CD14-positive monocyte (primary cell): ENCODE data around the gene UBASH3B. TPM values are rescaled to one million over a fixed set of nuclear protein-coding genes. Genes with fewer than 3 reads are reported as not detected.

ENCODE experiments used
- DNase-seq, 3 donors: peaks; one replicate each; pipeline ENCODE4 v3.0.0-alpha.2; 2011 to 2022
- H2AFZ ChIP-seq: 2 replicates; pipeline ENCODE4 v1.6.0; 2012; ENCODE audit warnings: mild to moderate bottlenecking, low read depth, low read length, inconsistent platforms; ENCODE audit not compliant: insufficient read depth, poor library complexity, severe bottlenecking
- H3K27ac ChIP-seq, 2 donors: 1 replicate in 1 of 2; 2 replicates in 1 of 2; pipeline ENCODE4 v1.5.1; 2012 to 2013; ENCODE audit warnings: low read length in 2 of 2, control low read depth in 1 of 2, inconsistent platforms in 1 of 2, low read depth in 1 of 2, mild to moderate bottlenecking in 1 of 2
- H3K27me3 ChIP-seq, 2 donors: one replicate each; pipeline versions ENCODE4 v1.6.0 to v1.6.1; 2011 to 2013; ENCODE audit warnings: low read length in 2 of 2; ENCODE audit not compliant: control insufficient read depth in 2 of 2, insufficient read depth in 2 of 2
- H3K36me3 ChIP-seq, 2 donors: replicated peaks in 1 of 2; 1 replicate in 1 of 2; 2 replicates in 1 of 2; pipeline versions ENCODE4 v1.5.1 to v1.6.1; 2012 to 2013; ENCODE audit warnings: low read length in 2 of 2, control low read depth in 1 of 2, inconsistent platforms in 1 of 2, mild to moderate bottlenecking in 1 of 2; ENCODE audit not compliant: insufficient read depth in 2 of 2, control insufficient read depth in 1 of 2
- H3K4me1 ChIP-seq, 2 donors: 1 replicate in 1 of 2; 2 replicates in 1 of 2; pipeline versions ENCODE4 v1.5.1 to v1.6.1; 2012 to 2013; ENCODE audit warnings: low read length in 2 of 2, control low read depth in 1 of 2, inconsistent platforms in 1 of 2, mild to moderate bottlenecking in 1 of 2, moderate library complexity in 1 of 2; ENCODE audit not compliant: insufficient read depth in 2 of 2, control insufficient read depth in 1 of 2
- H3K4me2 ChIP-seq: replicated peaks from 2 replicates; pipeline ENCODE3; 2012; ENCODE audit warnings: low read length, moderate library complexity, mild to moderate bottlenecking; ENCODE audit not compliant: poor library complexity, severe bottlenecking; ENCODE audit errors: extremely low read depth
- H3K4me3 ChIP-seq, 3 experiments: fragments of 200-600 bp in 1 of 3; sonication (generic) in 1 of 3; replicated peaks in 1 of 3; 1 replicate in 2 of 3; 2 replicates in 1 of 3; pipeline ENCODE4 v1.5.1; 2011 to 2013; ENCODE audit warnings: low read length in 3 of 3, mild to moderate bottlenecking in 3 of 3, control low read depth in 2 of 3, low read depth in 2 of 3, inconsistent platforms in 1 of 3, moderate library complexity in 1 of 3
- H3K79me2 ChIP-seq: 2 replicates; pipeline ENCODE4 v1.6.0; 2012; ENCODE audit warnings: mild to moderate bottlenecking, control low read depth, inconsistent platforms, low read length, moderate library complexity; ENCODE audit not compliant: insufficient read depth
- H3K9ac ChIP-seq: 2 replicates; pipeline ENCODE4 v1.6.0; 2017; ENCODE audit warnings: low read length, mild to moderate bottlenecking; ENCODE audit not compliant: insufficient read depth, poor library complexity, severe bottlenecking
- H3K9me3 ChIP-seq, 2 donors: replicated peaks in 1 of 2; 1 replicate in 1 of 2; 2 replicates in 1 of 2; pipeline versions ENCODE4 v1.5.1 to v1.6.1; 2012 to 2013; ENCODE audit warnings: low read length in 2 of 2, control low read depth in 1 of 2; ENCODE audit not compliant: control insufficient read depth in 1 of 2, insufficient read depth in 1 of 2
- H4K20me1 ChIP-seq: 2 replicates; pipeline ENCODE4 v1.6.0; 2012; ENCODE audit warnings: mild to moderate bottlenecking, low read length, control low read depth, moderate library complexity; ENCODE audit not compliant: insufficient read depth
- H3K27ac Mint-ChIP-seq, 7 donors: one replicate each; pipeline ENCODE4 v1.8.0; 2020; ENCODE audit warnings: mild to moderate bottlenecking in 7 of 7, mixed read lengths in 7 of 7, moderate library complexity in 6 of 7, inconsistent platforms in 2 of 7
- H3K27me3 Mint-ChIP-seq, 3 donors: one replicate each; pipeline ENCODE4 v1.8.0; 2021 to 2022; ENCODE audit warnings: low read depth in 3 of 3, mild to moderate bottlenecking in 3 of 3, mixed read lengths in 3 of 3, moderate library complexity in 3 of 3, inconsistent platforms in 1 of 3
- H3K36me3 Mint-ChIP-seq, 2 donors: one replicate each; pipeline ENCODE4 v1.8.0; 2020; ENCODE audit warnings: mixed read lengths in 2 of 2, inconsistent platforms in 1 of 2, mild to moderate bottlenecking in 1 of 2
- H3K4me1 Mint-ChIP-seq: one replicate; pipeline ENCODE4 v1.8.0; 2020; ENCODE audit warnings: mild to moderate bottlenecking, mixed read lengths
- H3K4me3 Mint-ChIP-seq, 2 donors: one replicate each; pipeline ENCODE4 v1.8.0; 2020; ENCODE audit warnings: mild to moderate bottlenecking in 2 of 2, mixed read lengths in 2 of 2, moderate library complexity in 1 of 2
- H3K9me3 Mint-ChIP-seq, 7 donors: one replicate each; pipeline ENCODE4 v1.8.0; 2020 to 2022; ENCODE audit warnings: mixed read lengths in 7 of 7, mild to moderate bottlenecking in 6 of 7, moderate library complexity in 6 of 7, inconsistent platforms in 2 of 7
- CTCF ChIP-seq: fragments of 200-600 bp; IDR thresholded peaks from one replicate; pipeline ENCODE4 v1.8.0; 2022; ENCODE audit warnings: antibody characterized with exemption, mild to moderate bottlenecking
- WGBS: methylation state at CpG from one replicate; pipeline ENCODE4 v1.1.5; 2013; ENCODE audit warnings: missing lambda C conversion rate; ENCODE audit not compliant: insufficient coverage; 5-methylcytosine and 5-hydroxymethylcytosine counted together
- intact Hi-C, 2 donors: fragments of 100-400 bp; cut with micrococcal nuclease; formaldehyde crosslinking; loops; one replicate each; pipeline versions ENCODE4 v1.15.0 to v1.15.1; 2023
- polyA plus RNA-seq, 3 donors: library from polyadenylated mRNA; depleted of rRNA in 1 of 3; unstranded in 2 of 3; stranded (reverse) in 1 of 3; fragments of 300-500 nt in 2 of 3; fragments of >200 nt in 1 of 3; fragmentation: Illumina TruSeq in 2 of 3; gene quantifications; 1 replicate in 2 of 3; 2 replicates in 1 of 3; pipeline ENCODE4 v1.2.3, GENCODE V29; 2012 to 2021

UBASH3B gene
- polyA plus RNA-seq, 3 donors, result 3.3 to 13.5 (median 7.1) TPM

- TF ChIP-seq CTCF, result no peak
- Mint-ChIP-seq H3K36me3 (peaks cover 10 to 19% of the 10 kb centered on the region in 2 donors), H3K9me3 (peaks cover 0 to 6% (median 1%) of the 10 kb centered on the region in 7 donors), H3K27me3 (peaks cover 0 to 3% (median 0%) of the 10 kb centered on the region in 3 donors), H3K27ac (peak overlapping the region; percentile 66 to 98 (median 83)), H3K4me3 (no peak overlapping the region), H3K4me1 (peaks cover 61% of the 10 kb centered on the region)
- peak; percentile 58 to 81 (median 72) for DNase-seq
- WGBS, result 70% methylated on average over 4 of the region's 7 CpGs
- H3K4me1 ChIP-seq, result peaks cover 37 to 55% of the 10 kb centered on the region in 2 donors
- no peaks in the 10 kb centered on the region for H4K20me1 ChIP-seq
- no peak overlapping the region for H3K4me3 ChIP-seq
- intact Hi-C loops, result no loop called here
- H3K9me3 ChIP-seq, result peaks cover 0 to 3% of the 10 kb centered on the region in 2 donors
- H3K27ac ChIP-seq, result peak overlapping the region; percentile 43 to 85
- H3K79me2 ChIP-seq, result peaks cover 62% of the 10 kb centered on the region
- no peak overlapping the region for H3K4me2 ChIP-seq
- no peaks in the 10 kb centered on the region for H3K27me3 ChIP-seq
- no peak overlapping the region for H3K9ac ChIP-seq
- H2AFZ ChIP-seq, result no peak overlapping the region
- peaks cover 0 to 2% of the 10 kb centered on the region in 2 donors for H3K36me3 ChIP-seq
Observed at GRCh38 chr11:122709039-122709760, 53.7 kb downstream of the UBASH3B start.

- Histone ChIP-seq H4K20me1 (no peaks in the 10 kb centered on the region), H3K27me3 (no peaks in the 10 kb centered on the region), H3K4me2 (no peak overlapping the region), H3K79me2 (peaks cover 53% of the 10 kb centered on the region), H2AFZ (no peak overlapping the region), H3K4me3 (no peak overlapping the region), H3K9ac (no peak overlapping the region), H3K9me3 (peaks cover 0 to 5% of the 10 kb centered on the region in 2 donors), H3K4me1 (peaks cover 56 to 76% of the 10 kb centered on the region in 2 donors), H3K27ac (no peak overlapping the region), H3K36me3 (no peaks in the 10 kb centered on the region)
- peaks cover 0 to 13% (median 5%) of the 10 kb centered on the region in 7 donors for H3K9me3 Mint-ChIP-seq
- H3K4me1 Mint-ChIP-seq, result peaks cover 78% of the 10 kb centered on the region
- H3K36me3 Mint-ChIP-seq, result peaks cover 6 to 9% of the 10 kb centered on the region in 2 donors
- H3K27me3 Mint-ChIP-seq, result peaks cover 0 to 2% (median 0%) of the 10 kb centered on the region in 3 donors
- no peak overlapping the region for H3K4me3 Mint-ChIP-seq
- DNase-seq, result no peak
- peak overlapping the region in 3 of 7 donors; percentile 28 to 78 (median 29) for H3K27ac Mint-ChIP-seq
- TF ChIP-seq CTCF, result no peak
- intact Hi-C loops, result loop anchor here in 1 of 2 donors (5.0 kb wide), 1 partner anchor 36 kb away; no protein-coding TSS in a partner anchor
- 92% methylated on average over 8 of the region's 9 CpGs for WGBS
Observed at GRCh38 chr11:122711362-122711761, 55.8 kb downstream of the UBASH3B start.
